Activated T-helper 9 cell treated with anti-CD3 and anti-CD28 coated beads, Interleukin-2, amount 50 U/mL, for 16 hours (primary cell): ENCODE measurements around the gene MAGEB17.

Experiments
- DNase-seq: peaks from one replicate; pipeline ENCODE4 v3.0.0-alpha.2; 2020; ENCODE audit warnings: low read depth

The MAGEB17 gene

GRCh38 chrX:16210061-16210460, 42.8 kb downstream of the MAGEB17 start:
- DNase-seq = no peak

GRCh38 chrX:16212024-16212423, 44.7 kb downstream of the MAGEB17 start:
- DNase-seq = no peak

- DNase-seq = no peak
These were observed 45.2 kb downstream of the MAGEB17 start for GRCh38 chrX:16212436-16212835.

- no peak for DNase-seq
These were observed 46.7 kb downstream of the MAGEB17 start for GRCh38 chrX:16213961-16214360.

- DNase-seq = no peak
These were observed 48.4 kb downstream of the MAGEB17 start for GRCh38 chrX:16215660-16216059.
